Retinal pigment epithelial cell (primary cell): ENCODE data around the gene CHST15.

ENCODE experiments used
- DNase-seq: peaks from one replicate; pipeline ENCODE4 v3.0.0-alpha.2; 2010; ENCODE audit warnings: low read depth
- H3K4me3 ChIP-seq: 2 replicates; pipeline ENCODE4 v1.5.1; 2011; ENCODE audit warnings: mild to moderate bottlenecking, low read length, control low read depth, moderate library complexity
- CTCF ChIP-seq: conservative IDR thresholded peaks from 2 replicates; pipeline ENCODE4 v1.5.1; 2011; ENCODE audit warnings: low read depth, low read length, control low read depth, inconsistent platforms

Gene CHST15

GRCh38 chr10:124086787-124087671, 6.4 kb downstream of the CHST15 start:
- TF ChIP-seq CTCF, result no peak
- DNase-seq, result no peak
- no peak overlapping the region for H3K4me3 ChIP-seq

DNA sequence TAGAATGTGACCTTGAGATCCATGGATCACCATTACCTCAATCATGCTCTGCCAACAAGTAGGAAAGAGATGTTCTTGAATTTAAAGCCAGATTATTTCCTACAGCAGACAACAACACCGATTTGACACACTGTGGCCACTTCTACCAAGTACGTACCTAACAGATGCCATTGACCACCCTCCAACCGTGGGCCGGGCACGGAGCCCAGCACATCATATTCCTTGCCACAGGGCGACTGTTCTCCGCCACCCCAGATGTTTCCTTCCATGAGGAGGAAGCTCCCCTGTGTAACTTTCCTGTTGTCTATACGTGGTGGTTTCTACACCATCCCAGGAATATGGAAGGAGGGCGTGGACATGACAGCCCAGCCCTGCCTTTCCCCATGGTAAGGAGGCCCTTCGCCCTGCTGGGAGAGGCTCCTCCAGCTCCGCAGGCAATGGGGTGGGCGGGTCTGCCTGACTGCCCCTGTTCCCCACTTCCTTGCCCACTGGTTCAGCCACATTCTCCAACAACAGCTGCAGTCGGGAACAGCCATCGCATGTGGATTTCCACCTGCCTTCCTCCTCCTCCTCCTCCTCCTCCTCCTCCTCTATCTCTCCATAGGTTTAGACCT, 7.2 kb downstream of the CHST15 start:
- TF ChIP-seq CTCF, result no peak
- H3K4me3 ChIP-seq, result no peak overlapping the region
- no peak for DNase-seq

DNA sequence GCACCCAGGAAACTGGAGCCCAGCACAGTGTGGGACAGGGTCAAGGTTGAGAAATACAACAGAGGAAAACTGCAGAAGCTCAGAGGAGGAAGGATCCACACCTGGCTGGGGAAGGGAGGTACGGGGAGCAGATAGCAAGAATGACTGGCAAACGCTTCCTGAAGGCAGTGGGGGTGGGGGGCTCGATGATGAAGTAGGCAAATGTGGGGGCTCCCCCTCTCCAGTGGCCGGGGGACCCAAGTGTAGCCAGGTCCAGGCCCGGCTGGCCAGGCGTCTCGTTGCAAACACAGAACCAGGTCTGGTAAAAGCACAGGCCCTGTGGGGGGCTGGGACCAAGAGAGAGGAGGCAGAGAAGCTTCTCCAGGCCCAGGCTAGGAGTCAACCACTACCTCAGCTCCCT, 7.7 kb downstream of the CHST15 start:
- TF ChIP-seq CTCF, result no peak
- no peak overlapping the region for H3K4me3 ChIP-seq
- DNase-seq, result no peak

- no peak for DNase-seq
- no peak for TF ChIP-seq CTCF
- no peak overlapping the region for H3K4me3 ChIP-seq
Observed at GRCh38 chr10:124084708-124085107, 8.7 kb downstream of the CHST15 start.

DNA sequence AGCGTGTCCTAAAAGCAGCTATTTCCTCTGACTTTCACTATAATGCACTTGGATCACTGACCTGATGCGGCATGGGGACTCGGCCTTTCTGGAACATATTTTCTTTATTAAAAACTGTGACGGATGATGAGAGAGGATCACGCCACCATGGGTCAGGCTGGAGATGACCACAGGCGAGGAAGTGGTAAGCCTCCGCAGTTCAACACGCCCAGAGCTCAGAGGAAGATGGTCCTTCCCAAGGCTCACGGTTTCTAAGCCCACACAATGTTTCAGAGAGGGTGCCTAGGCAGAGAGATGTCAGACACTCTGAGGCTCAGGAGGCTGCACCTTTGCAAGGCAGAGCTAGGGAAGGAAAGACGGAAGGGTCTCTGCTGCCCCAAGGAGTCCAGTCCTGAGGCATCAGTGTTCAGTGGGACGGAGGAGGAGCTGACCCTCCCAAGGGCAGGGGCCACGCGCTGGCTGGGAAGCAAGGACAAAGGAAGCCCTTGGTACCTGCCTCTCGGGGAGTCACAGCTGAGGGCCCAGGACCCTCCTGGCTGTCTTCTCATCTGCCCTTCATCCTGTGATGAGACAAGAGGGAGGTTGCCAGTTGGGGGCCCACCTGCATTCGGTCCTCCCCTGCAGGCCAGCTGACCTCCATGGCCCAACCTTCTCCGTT, 9.5 kb downstream of the CHST15 start:
- TF ChIP-seq CTCF, result no peak
- H3K4me3 ChIP-seq, result no peak overlapping the region
- no peak for DNase-seq

DNA sequence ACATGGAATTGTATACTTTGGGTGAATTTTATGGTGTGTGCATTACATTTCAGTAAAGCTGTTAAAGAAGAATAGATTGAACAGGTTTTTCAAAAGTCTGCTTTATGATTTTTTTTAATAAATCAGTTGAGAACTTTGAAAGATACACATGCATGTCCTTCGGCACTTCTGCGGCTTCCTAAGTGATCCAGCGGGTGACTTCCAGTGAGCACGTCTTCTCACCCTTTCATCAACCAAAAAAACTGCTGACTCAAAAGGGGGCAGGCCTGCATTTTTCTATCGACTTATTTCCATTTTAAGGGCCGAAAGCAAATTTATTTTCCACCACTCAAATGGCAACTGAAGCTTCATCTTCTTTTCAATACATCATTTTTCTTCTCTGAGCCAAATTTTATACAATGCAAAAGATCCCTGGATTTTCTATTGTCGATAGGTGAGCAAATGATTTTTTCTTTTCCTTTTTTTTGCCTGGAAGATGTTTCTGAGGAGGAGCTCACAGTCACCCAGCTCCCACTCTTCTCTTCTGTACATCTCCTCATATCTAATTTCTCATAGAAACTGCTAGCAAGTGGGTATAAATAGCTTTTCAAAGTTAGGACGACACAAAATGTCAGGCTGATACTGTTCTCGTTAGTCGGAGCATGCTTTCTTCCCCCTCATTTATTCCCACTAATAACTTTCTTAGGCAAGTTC, 10.2 kb downstream of the CHST15 start:
- TF ChIP-seq CTCF, result no peak
- H3K4me3 ChIP-seq, result no peak overlapping the region
- no peak for DNase-seq
